Pancreas (tissue), 10 donors: Measurements from ENCODE around the gene CCNE1. TPM values are rescaled to one million over a fixed set of nuclear protein-coding genes. Genes with fewer than 3 reads are reported as not detected.

Source experiments
- ATAC-seq, 4 donors: fragments of 200-7000 bp; cut with Tn5 transposase; one replicate each; pipeline versions ENCODE4 v1.8.0 to v1.9.1; 2020; ENCODE audit warnings: mild to moderate bottlenecking in 4 of 4, moderate library complexity in 4 of 4
- DNase-seq, 6 donors: peaks; one replicate each; pipeline ENCODE4 v3.0.0-alpha.2; 2020
- FAIRE-seq: peaks from 2 replicates; lab custom pipeline; 2012; peaks lifted over from hg19 to GRCh38; lab: Jason Lieb, UNC
- H3K27ac ChIP-seq, 4 donors: fragments of 200-600 bp; sonication (generic); 1 replicate in 3 of 4; 2 replicates in 1 of 4; pipeline versions ENCODE4 v1.5.0 to v1.8.0; 2020
- H3K27me3 ChIP-seq, 4 donors: fragments of 200-600 bp; one replicate each; pipeline ENCODE4 v1.8.0; 2021
- H3K36me3 ChIP-seq, 3 donors: fragments of 200-600 bp; sonication (generic) in 1 of 3; one replicate each; pipeline versions ENCODE4 v1.5.0 to v1.8.0; 2020 to 2021
- H3K4me1 ChIP-seq, 3 donors: fragments of 200-600 bp; one replicate each; pipeline ENCODE4 v1.8.0; 2021
- H3K4me3 ChIP-seq, 4 donors: fragments of 200-600 bp; sonication (generic) in 2 of 4; one replicate each; pipeline versions ENCODE4 v1.5.0 to v1.8.0; 2020 to 2021
- H3K9me3 ChIP-seq, 4 donors: fragments of 200-600 bp; one replicate each; pipeline ENCODE4 v1.8.0; 2021
- CTCF ChIP-seq, 4 donors: fragments of 200-600 bp; sonication (generic) in 3 of 4; IDR thresholded peaks; one replicate each; pipeline versions ENCODE4 v1.5.0 to v1.8.0; 2021; ENCODE audit warnings: antibody characterized with exemption in 4 of 4
- WGBS, 2 donors: extraction: QIAGEN DNeasy Blood & Tissue Kit; methylation state at CpG; one replicate each; pipeline ENCODE4 v1.1.7; 2013; 5-methylcytosine and 5-hydroxymethylcytosine counted together
- intact Hi-C, 3 donors: fragments of 100-400 bp; cut with DNase I; formaldehyde crosslinking; loops; one replicate each; pipeline versions ENCODE4 v1.11.1 to v1.14.2; 2022
- polyA plus RNA-seq, 2 donors: library from polyadenylated mRNA; stranded (reverse); fragments of 200-250 nt; gene quantifications; one replicate each; pipeline ENCODE4 v1.2.3, GENCODE V29; 2013
- total RNA-seq, 6 donors: library from RNA; stranded (reverse); fragmentation: NEBNext Ultra II Directional in 4 of 6; extraction: Animal tissue kit (Norgen Biotek cat#: 25700) in 4 of 6; gene quantifications; one replicate each; pipeline versions ENCODE4 v1.2.1 to v1.2.4, GENCODE V29; 2021 to 2023
- donor health status: healthy with polysubstance abuse.
- donor health status: DM: no; HTN: no; CAD: no; lungs with moderate emphysema.
- donor health status: DM: no; HTN: no; CAD: no.
- donor health status: control.
- donor health status: control.
- donor health status: Bipolar disorder and iron deficiency.
- donor health status: DM: yes; HTN: yes; CAD: no.
- donor health status: DM: no; HTN: no; CAD: no.
- donor health status: DM: no; HTN: no; CAD: no.
- donor health status: DM: yes; HTN: yes; CAD: no.

Gene CCNE1
- total and polyA plus RNA-seq, 8 donors = 0.23 to 1.9 (median 0.74) TPM

DNA sequence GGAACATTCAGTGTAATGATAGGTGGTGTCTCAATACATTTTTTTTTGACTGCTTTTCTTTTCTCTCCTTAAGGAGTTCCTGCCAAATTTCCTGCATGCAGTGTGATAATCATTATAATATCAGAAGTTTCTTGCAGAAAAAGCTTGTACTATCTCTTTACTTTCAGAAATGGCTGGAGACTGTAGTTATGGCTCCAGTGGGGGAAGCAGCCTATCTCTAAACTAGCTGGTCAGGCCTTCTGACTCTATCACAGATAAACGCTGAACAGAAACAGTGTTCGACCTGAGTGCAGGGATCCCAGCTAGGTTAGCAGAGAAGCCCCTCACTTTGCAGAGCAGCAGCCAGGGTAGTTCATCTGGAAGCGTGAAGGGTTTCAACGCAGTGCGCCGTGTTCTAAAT, 1.9 kb downstream of the CCNE1 start:
- Histone ChIP-seq H3K36me3 (no peaks in the 10 kb centered on the region), H3K4me1 (no peaks in the 10 kb centered on the region), H3K4me3 (no peak overlapping the region), H3K27me3 (no peaks in the 10 kb centered on the region), H3K27ac (no peak overlapping the region), H3K9me3 (no peaks in the 10 kb centered on the region)
- WGBS, 2 donors = 92 to 93% methylated on average over 6 of the region's 6 CpGs
- no peak for ATAC-seq
- FAIRE-seq = no peak
- no peak for DNase-seq
- no peak for TF ChIP-seq CTCF (IDR thresholded peaks at IDR 0.05)
- intact Hi-C loops = no loop called here

- intact Hi-C loops = no loop called here
- no peak for TF ChIP-seq CTCF (IDR thresholded peaks at IDR 0.05)
- DNase-seq = no peak
- no peak for FAIRE-seq
- no peak for ATAC-seq
- Histone ChIP-seq H3K4me1 (no peaks in the 10 kb centered on the region), H3K27me3 (no peaks in the 10 kb centered on the region), H3K9me3 (no peaks in the 10 kb centered on the region), H3K36me3 (no peaks in the 10 kb centered on the region), H3K4me3 (no peak overlapping the region), H3K27ac (no peak overlapping the region)
- 89 to 92% methylated on average over 7 of the region's 7 CpGs for WGBS, 2 donors
These were observed 3.4 kb downstream of the CCNE1 start for GRCh38 chr19:29815231-29815630.

DNA sequence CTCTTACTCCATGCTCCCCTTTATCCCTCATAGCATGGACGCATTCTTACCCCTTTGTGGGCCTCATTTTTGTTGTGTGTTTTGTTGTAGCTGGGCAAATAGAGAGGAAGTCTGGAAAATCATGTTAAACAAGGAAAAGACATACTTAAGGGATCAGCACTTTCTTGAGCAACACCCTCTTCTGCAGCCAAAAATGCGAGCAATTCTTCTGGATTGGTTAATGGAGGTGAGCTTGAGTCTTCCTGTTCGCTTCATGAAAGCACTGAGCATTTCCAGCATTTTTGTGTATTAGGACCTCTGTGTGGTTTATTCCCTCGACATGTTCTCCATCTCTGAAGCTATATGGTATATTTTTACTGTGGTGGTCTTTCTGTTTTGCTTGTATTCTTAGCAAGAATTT, 5.5 kb downstream of the CCNE1 start:
- no peak overlapping the region for H3K4me3 ChIP-seq
- no peak for DNase-seq
- no peak for ATAC-seq
- H3K4me1 ChIP-seq = no peaks in the 10 kb centered on the region
- no peak overlapping the region for H3K27ac ChIP-seq
- WGBS, 2 donors = 90 to 94% methylated on average over 4 of the region's 4 CpGs
- H3K9me3 ChIP-seq = no peaks in the 10 kb centered on the region
- TF ChIP-seq CTCF (IDR thresholded peaks at IDR 0.05) = no peak
- no peaks in the 10 kb centered on the region for H3K36me3 ChIP-seq
- intact Hi-C loops = no loop called here
- H3K27me3 ChIP-seq = no peaks in the 10 kb centered on the region
- no peak for FAIRE-seq

GRCh38 chr19:29819300-29819699, 7.5 kb downstream of the CCNE1 start:
- no peak for DNase-seq
- ATAC-seq = no peak
- Histone ChIP-seq H3K27me3 (no peaks in the 10 kb centered on the region), H3K4me3 (no peak overlapping the region), H3K27ac (no peak overlapping the region), H3K4me1 (no peaks in the 10 kb centered on the region), H3K36me3 (no peaks in the 10 kb centered on the region), H3K9me3 (no peaks in the 10 kb centered on the region)
- no peak for TF ChIP-seq CTCF (IDR thresholded peaks at IDR 0.05)
- WGBS, 2 donors = 92 to 96% methylated on average over 4 of the region's 4 CpGs
- FAIRE-seq = no peak
- intact Hi-C loops = no loop called here

GRCh38 chr19:29819986-29820385, 8.2 kb downstream of the CCNE1 start:
- WGBS, 2 donors = 92 to 94% methylated on average over 6 of the region's 6 CpGs
- no peak overlapping the region for H3K27ac ChIP-seq

More at GRCh38 chr19:29819986-29820385, 8.2 kb downstream of the CCNE1 start:
- TF ChIP-seq CTCF (IDR thresholded peaks at IDR 0.05) = no peak
- H3K27me3 ChIP-seq = no peaks in the 10 kb centered on the region
- intact Hi-C loops = no loop called here
- H3K4me1 ChIP-seq = no peaks in the 10 kb centered on the region
- ATAC-seq (no peak), FAIRE-seq (no peak), DNase-seq (no peak)
- H3K36me3 ChIP-seq = no peaks in the 10 kb centered on the region
- no peak overlapping the region for H3K4me3 ChIP-seq
- no peaks in the 10 kb centered on the region for H3K9me3 ChIP-seq
